ENCODE measurements around the gene PRRT1B.
A peak's percentile ranks its signal among the peaks of the same experiment; 100 is the strongest.
"Not testable (repeated sequence)": the region's sequence is repeated elsewhere in the genome, so short reads cannot be mapped to it uniquely, and the experiment has no call there.

PRRT1B gene

DNA sequence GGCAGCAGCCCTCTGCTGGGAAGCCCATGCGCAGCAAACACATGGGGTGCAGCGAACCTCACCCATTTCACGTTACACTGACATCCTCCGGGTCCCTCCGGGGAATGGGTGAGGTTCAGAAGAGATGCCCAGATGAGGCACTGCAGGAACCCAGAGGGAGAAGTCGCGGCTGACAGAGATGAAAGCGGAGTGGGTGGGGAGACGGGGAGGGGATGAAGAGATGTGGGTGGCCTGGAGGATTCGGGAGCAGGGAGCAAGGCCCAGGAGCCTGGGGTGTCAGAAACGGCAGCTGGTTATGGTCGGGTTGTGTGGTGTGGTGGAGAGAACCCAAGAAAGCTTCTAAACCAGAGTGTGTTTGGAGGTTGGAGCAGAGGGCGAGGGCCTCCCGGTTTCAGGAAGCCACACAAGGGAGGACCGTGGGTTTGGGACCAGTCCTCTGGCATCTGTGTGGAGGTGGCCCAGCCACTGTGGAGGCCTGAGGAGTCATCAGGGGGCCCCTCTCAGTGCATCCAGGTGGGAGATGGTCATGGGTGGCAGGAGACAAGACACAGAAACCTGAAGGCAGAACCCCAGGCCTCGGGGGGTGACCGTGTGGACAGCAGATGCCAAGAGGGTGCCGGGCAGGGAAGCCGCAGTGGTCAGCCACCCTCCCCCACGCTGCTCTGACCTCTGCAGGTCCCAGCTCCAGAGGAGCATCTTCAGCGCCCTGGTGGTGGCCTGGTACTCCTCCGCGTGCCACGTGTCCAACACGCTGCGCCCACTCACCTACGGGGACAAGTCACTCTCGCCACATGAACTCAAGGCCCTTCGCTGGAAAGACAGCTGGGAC, 22.9 kb upstream of the PRRT1B start:
- DNase-seq (ENCODE audit: low read depth) = no peak

GRCh38 chr9:131523086-131523388, 22.3 kb upstream of the PRRT1B start:
- DNase-seq (ENCODE audit: low read depth) = no peak

DNA sequence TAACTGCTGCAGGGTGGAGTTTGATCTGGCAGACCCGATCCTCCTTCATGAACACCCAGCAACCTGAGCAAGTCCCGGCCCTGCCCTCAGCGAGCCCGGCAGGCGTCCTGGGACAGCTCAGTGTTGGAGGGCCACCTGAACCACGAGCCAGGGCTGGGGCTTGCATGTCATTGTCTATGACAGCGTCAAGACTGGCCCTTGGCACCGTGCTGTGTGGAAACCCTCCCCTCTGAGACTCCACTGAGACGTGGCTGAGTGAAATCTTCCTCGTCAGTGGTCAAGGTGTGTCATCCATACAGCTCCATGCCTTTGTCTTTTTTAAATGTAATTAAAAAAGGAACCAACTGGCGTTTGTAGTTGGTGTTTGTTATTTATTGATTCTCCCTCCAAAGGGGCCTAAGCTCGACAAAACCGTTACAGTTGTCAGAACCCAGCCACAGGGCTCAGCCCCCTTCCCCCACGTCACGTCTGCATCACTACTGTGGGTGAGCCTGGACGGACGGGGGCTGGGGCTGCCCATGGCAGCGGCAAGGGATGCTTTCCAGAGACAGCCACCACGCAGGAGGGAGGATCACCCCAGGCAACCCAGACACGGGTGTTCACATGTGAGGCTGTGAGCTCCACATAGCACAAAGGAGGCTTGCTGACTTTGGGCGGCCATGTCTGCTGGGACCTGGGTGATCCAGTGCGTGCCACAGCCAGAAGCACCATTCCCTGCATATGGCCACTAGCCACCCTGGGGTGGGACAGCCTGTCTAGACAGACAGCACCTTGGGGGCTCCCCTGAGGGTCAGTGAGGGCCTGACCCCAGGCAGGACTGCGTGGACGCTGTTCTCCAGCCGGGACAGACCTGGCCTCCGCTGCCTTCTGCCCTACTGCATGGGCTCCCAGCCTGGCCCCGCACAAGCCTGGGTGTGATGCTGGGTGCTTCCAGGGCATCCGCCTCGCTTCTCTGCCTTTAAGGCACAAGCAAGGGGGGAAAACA, 21.6 kb upstream of the PRRT1B start:
- no peak for DNase-seq (ENCODE audit: low read depth)

DNA sequence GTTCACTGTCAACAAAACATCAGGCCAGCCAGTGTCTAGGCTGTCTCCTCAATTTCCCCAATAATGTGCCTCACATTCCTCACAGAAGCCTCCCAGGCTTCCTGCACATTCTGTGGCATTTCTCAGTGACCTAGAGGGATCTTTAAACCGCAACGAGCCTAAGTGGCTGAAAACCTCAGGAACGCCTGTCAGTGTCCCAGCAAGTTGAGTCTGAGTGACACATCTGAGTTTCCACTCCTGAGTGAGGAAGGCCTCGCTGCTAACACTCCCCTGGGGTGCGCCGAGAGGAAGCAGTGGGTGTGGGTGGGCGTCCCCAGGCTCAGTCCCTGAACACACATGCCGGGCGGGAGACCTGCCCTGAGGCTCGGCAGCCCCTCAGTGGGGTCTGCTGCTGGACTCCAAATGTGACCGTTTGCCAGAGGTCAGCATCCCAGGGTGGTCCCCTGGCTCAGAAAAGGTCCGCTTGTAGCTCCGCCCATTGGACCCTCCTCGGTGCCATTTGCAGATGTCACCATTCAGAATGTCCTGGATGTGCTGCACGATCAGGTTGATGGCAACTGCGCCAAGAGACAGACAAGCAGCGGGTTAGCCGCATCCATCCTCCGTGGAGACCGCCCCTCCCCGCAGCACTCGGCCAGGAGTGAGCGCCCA, 20.5 kb upstream of the PRRT1B start:
- no peak for DNase-seq (ENCODE audit: low read depth)

DNA sequence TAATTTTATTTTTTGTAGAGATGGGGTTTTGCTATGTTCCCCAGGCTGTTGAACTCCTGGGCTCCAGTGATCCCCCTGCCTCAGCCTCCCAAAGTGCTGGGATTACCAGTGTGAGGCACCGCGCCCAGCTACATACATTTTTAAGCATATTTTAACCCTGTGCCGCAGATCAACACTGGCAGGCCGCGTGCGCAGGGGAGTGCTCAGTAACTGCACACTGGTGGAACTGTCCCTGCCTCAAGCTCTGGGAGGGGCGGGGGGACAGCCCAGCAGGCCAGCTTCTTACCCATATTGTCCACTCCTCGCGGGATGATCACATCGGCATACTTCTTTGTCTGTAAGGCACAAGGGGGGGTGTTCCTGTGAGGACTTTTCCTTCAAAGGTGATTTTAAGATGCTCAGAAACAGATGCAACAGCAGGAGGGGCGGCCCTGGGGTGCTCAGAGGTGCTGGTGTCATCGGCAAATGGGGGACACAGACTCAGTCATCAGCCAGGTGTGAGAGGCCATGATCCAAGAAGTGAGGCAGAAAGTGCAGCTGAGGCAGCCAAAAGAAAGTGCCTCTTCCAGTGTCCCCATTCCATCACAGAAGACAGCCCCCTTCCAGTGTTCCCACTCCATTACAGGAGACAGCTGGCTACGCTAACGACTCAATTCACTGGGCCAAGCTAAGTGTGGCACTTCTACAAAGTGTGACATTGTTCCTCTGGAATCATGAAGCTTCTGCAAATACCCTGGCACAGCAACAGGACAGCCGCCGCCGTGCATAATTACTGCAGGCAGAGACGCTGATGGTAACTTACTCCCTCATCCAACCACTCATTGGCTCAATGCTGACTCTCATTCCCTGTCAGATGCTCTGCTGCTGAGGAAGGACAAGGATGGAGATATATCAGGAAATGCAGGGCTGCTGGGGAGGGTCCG, 19.4 kb upstream of the PRRT1B start:
- DNase-seq (ENCODE audit: low read depth) = no peak

DNA sequence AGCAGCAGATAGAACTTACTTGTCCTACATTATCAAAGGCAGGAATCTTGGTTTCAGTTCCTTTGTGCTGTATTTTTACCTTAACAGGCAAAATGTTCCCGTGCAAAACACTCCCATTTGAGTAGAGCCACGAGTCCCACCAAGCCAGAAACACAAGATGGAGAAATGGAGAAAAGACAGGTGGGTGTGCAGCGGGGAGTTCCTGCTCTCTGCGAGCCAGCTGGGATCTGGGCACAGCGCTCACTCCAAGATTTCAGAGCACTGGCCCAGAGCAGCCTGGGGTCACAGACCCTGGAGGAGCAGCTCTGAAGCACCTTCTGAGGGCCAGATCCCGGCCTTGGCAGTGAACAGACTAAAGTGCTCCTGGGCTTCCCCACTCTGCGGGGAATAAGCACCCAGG, 17.1 kb upstream of the PRRT1B start:
- no peak for DNase-seq (ENCODE audit: low read depth)

DNA sequence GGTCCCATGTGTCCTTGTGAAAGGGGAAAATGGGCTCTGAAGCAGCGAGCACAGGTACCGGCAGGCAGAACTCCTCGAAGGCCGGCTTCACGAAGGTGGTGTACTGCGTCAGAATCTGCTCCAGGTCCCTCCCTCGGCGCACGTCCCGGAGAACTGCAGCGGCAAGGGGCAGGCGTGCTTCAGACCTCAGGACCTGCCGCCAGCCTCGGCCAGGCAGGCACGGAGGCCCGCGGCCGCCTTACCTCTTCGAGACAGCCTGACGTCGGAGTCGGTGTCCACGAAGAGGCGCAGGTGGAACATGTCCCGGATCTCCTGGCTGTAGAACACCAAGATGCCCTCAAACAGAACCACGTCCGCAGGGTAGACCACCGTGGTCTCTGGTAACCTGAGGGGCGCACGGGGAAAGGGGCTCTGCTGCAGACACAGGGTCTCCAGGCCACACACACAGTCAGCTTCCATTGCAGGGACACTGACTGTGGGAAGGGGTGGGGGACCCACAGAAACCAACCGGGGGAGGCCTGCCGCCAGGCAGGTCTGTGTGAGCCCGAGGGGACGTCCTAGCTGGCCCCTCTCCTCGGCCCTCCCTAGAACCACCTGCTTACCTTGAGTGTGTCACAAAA, 16.3 kb upstream of the PRRT1B start:
- DNase-seq (ENCODE audit: low read depth) = no peak

DNA sequence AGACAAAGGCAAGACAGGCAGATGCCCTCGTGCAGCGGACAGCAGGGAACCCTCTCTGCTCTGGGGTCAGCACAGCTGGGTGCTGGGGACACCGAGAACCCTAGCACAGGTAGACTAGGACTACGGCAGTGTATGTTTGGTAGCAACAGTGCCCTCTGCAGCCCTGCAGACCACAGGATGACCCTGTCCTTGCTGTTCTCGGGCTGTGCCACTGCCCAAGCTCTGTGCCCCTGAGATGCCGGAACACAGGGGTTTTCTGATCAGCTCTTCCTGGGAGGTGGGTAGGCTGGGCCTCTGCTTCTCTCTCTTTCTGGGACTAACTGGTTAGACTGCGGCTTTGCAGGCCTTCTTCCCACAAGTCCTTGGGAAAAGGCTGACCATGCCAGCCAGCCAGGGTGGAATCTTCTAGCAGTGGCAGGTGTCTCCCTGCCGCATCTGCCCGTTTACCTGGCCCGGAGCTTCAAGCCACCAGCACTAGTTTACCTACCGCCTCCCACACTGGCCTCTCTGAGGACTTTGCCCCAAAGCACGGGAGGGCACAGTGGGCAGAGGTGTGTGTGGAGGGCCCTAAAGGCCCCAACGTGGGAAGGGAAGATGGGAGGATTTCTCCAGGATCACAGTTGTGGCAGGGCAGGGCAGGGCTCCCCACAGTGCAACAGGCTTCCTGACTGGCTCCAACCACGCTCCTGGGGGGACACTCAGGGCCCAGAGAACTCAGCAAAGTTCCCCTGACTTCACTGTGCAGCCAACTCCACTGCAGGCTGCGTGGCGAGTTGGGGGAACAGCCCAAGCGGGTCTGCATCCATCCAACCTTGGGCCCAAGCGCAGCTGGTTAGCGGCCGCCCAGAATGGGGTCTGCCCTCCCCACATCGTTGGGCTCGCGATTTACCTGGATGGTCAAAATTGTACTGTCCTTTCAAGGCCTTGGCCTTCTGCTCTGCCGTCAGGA, 15.5 kb upstream of the PRRT1B start:
- no peak for DNase-seq (ENCODE audit: low read depth)

DNA sequence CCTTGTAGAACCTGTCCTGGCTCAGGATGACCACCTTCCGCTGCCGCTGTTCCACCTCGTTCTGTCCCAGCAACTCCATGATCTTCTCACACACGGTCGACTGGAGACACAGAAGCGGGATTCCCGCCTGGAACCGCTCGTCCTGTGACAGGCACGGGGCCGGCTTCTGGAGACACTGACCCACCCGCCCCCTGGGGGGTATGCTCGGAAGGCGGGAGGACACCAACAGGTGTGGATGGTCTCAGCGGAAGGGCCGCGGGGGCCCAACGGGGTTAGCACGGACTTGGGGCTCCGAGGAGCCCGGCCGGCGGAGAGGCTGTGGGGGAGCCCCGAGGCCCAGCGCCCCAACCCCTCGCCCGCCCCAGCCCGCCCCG, 14.8 kb upstream of the PRRT1B start:
- DNase-seq (ENCODE audit: low read depth) = no peak

DNA sequence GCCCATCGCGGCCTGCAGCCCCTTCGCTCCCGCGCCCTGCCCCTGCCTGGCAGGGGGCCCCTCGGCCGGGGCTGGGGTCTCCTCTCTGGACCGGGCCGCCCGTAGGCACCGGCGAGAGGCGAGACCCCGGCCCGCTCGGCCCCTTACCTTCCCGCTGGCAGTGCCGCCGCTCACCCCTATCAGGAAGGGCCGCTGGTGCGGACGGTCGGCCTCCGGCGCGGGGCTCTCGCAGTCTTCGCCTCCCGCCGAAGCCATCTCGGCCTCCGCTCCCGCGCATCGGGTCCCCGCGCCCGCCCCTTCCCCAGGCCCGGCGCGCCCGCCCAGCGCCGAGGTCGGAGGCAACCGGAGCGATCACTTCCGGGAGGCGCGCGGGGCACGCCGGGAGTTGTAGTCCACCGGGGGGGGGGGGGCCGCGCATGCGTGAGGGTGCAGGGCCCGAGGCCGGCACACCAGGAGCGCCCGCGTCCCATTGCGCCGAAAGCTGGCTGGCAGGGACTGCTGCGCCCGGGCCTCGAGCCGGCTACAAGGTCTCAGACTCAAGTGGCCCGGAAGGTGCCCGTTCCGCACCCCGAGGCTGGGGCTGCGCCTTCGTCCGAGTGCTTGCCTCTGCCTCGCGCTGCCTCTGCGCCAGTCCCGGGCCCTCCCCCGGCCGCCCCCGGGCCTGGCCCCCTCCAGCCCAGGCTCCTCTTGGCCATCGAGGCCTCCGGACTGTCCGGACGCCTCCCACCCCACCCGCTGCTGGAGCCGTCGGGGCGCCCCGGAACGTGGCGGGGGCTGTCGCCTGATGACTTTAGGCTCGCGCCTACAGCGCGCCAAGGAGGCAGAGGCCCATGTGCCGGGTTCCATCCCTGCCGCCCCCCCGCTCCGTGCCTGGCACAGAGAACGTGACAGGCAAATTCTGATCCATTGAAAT, 14.1 kb upstream of the PRRT1B start, which contains the start of gene UCK1:
Gene UCK1 (minus strand): TSS at position 344 of the 913 bp plus-strand sequence. CDS start 89 bp downstream, at position 255.
- DNase-seq (ENCODE audit: low read depth) = peak; percentile 42

- no peak for DNase-seq (ENCODE audit: low read depth)
These were observed 10.5 kb upstream of the PRRT1B start for GRCh38 chr9:131534721-131535237.

- no peak for DNase-seq (ENCODE audit: low read depth)
These were observed 7.4 kb upstream of the PRRT1B start for GRCh38 chr9:131537946-131538345.

DNA sequence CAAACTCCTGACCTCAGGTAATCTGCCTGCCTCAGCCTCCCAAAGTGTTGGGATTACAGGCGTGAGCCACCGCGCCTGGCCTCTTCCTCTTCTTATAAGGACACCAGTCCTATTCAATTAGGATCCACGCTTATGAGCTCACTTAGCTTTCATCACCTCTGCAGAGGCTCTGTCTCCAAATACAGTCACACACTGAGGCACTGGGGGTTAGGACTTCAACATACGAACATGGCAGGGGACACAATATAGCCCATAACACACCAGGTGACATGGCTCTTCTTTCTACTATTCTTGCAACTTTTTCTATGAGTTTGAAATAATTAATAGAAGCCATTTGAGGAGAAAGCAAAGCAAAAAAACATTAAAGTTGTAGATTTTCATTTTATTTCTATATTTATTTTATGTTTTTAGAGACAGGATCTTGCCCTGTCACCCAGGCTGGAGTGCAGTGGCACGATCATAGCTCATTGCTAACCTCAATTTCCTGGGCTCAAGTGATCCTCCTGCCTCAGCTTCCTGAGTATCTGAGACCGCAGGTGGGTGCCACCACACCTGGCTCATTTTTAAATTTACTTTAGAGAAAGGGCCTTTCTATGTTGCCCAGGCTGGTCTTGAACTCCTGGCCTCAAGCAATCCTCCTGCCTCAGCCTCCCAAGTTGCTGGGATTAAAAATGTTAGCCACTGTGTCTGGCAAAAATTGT, 6.0 kb upstream of the PRRT1B start:
- DNase-seq (ENCODE audit: low read depth) = no peak

GRCh38 chr9:131543141-131543540, 2.2 kb upstream of the PRRT1B start:
- no peak for DNase-seq (ENCODE audit: low read depth)

DNA sequence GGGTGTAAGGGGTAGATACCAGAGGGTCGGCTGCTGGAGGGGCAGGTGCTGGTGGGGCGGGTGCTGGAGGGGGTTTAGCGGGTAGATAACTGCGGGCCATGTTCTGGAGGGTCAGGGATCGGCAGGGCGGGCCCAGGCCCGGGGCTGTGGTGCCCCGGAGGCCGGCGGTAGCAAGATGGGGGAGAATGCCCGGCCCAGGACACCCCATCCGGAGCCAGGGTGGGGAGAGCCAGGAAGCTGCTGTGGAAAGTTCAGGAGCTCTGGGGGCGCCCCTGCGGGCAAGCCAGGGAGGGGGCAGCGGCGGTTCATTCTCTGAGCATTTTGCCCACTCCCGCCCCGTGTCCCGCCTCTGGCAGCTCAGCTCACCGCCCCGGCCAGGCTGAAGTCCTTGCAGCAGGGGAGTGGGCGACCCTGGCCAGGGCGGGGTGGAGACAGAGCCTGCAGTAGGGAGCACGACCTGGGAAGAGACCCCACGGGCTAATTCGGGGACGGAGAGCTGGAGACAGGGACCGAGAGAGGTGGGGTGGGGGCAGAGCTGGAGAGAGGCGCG, 538 bp downstream of the PRRT1B start:
- no peak for DNase-seq (ENCODE audit: low read depth)

- no peak for DNase-seq (ENCODE audit: low read depth)
These were observed 1.2 kb downstream of the PRRT1B start for GRCh38 chr9:131546336-131547084.

DNA sequence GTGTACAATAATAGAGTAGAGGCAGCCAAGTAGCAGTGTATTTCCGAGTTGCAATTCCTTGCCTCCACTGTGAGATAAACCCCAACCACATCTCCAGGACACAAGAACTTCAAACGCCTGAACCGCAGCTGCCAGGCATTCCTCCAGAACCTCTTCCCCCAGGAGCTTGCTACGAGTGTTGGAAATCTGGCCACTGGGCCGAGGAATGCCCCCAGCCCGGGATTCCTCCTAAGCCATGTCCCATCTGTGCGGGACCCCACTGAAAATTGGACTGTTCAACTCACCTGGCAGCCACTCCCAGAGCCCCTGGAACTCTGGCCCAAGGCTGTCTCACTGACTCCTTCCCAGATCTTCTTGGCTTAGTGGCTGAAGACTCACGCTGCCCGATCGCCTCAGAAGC, 3.9 kb downstream of the PRRT1B start:
- not testable (repeated sequence) for DNase-seq (ENCODE audit: low read depth)

All from stimulated activated CD8-positive, alpha-beta memory T cell treated with anti-CD3 and anti-CD28 coated beads, Interleukin-15, amount 100 ng/mL, for 1 hour (primary cell).